Prostate gland (tissue), 2 donors: ENCODE data around the gene SPOCK1. TPM values are rescaled to one million over a fixed set of nuclear protein-coding genes. Genes with fewer than 3 reads are reported as not detected.

Experiments
- DNase-seq: peaks from one replicate; pipeline ENCODE4 v3.0.0-alpha.2; 2019; ENCODE audit warnings: low spot score
- H3K27ac ChIP-seq, 2 donors: fragments of 200-600 bp; sonication (generic); 2 replicates each; pipeline ENCODE4 v1.5.1; 2017 to 2019
- H3K27me3 ChIP-seq: fragments of 200-600 bp; sonication (generic); replicated peaks from 2 replicates; pipeline ENCODE4 v1.5.1; 2019; ENCODE audit not compliant: insufficient read depth
- H3K36me3 ChIP-seq, 2 donors: fragments of 200-600 bp; sonication (generic); 1 replicate in 1 of 2; 2 replicates in 1 of 2; pipeline versions ENCODE4 v1.5.1 to v1.8.1; 2017 to 2019
- H3K4me1 ChIP-seq: fragments of 200-600 bp; sonication (generic); replicated peaks from 2 replicates; pipeline ENCODE4 v1.5.1; 2019
- H3K4me3 ChIP-seq, 2 donors: fragments of 200-600 bp; sonication (generic); 2 replicates each; pipeline ENCODE4 v1.5.1; 2017 to 2019
- H3K9me3 ChIP-seq: fragments of 200-600 bp; sonication (generic); 2 replicates; pipeline ENCODE4 v1.5.1; 2017
- CTCF ChIP-seq, 4 experiments: fragments of 200-600 bp in 2 of 4; fragments of 450-650 bp in 2 of 4; sonication (generic) in 2 of 4; IDR thresholded peaks; 1 replicate in 3 of 4; 2 replicates in 1 of 4; pipeline ENCODE4 v1.5.1; 2016 to 2019; ENCODE audit warnings: antibody characterized with exemption in 4 of 4, mild to moderate bottlenecking in 2 of 4, moderate library complexity in 2 of 4
- POLR2A ChIP-seq: fragments of 450-650 bp; IDR thresholded peaks from one replicate; pipeline ENCODE4 v1.6.1; 2016; ENCODE audit warnings: antibody characterized with exemption, mild to moderate bottlenecking
- POLR2AphosphoS5 ChIP-seq: sonication (generic); formaldehyde crosslinking; IDR thresholded peaks from one replicate; pipeline ENCODE4 v1.6.1; 2017; ENCODE audit warnings: antibody characterized with exemption
- WGBS: methylation state at CpG from one replicate; pipeline ENCODE4 v1.1.5; 2018; 5-methylcytosine and 5-hydroxymethylcytosine counted together
- intact Hi-C: fragments of 100-400 bp; cut with DNase I; formaldehyde crosslinking; loops from one replicate; pipeline ENCODE4 v1.14.2; 2022
- total RNA-seq, 2 donors: library from RNA; depleted of rRNA; stranded (reverse); fragments of >200 nt; gene quantifications; one replicate each; pipeline ENCODE4 v1.1.0, GENCODE V29; 2016

Gene SPOCK1
- total RNA-seq, 2 donors from 2014 or later = 89.4 to 92.9 TPM

GRCh38 chr5:137207023-137207760, 291.9 kb downstream of the SPOCK1 start:
- no peaks in the 10 kb centered on the region for H3K36me3 ChIP-seq
- peaks cover 5% of the 10 kb centered on the region for H3K4me1 ChIP-seq
- 94% methylated on average over 4 of the region's 4 CpGs for WGBS
- no peaks in the 10 kb centered on the region for H3K9me3 ChIP-seq
- intact Hi-C loops = no loop called here
- H3K27me3 ChIP-seq = no peaks in the 10 kb centered on the region
- no peak for TF ChIP-seq POLR2AphosphoS5
- TF ChIP-seq CTCF (IDR thresholded peaks at IDR 0.05) = no peak
- no peak for TF ChIP-seq POLR2A
- no peak overlapping the region for H3K27ac ChIP-seq
- H3K4me3 ChIP-seq = no peak overlapping the region
- no peak for DNase-seq

- Histone ChIP-seq H3K27ac (no peak overlapping the region), H3K27me3 (no peaks in the 10 kb centered on the region), H3K4me3 (no peak overlapping the region), H3K4me1 (peaks cover 5% of the 10 kb centered on the region), H3K9me3 (no peaks in the 10 kb centered on the region), H3K36me3 (no peaks in the 10 kb centered on the region)
- DNase-seq = no peak
- TF ChIP-seq POLR2A = no peak
- no peak for TF ChIP-seq CTCF (IDR thresholded peaks at IDR 0.05)
- no peak for TF ChIP-seq POLR2AphosphoS5
- 67% methylated on average over 6 of the region's 6 CpGs for whole genome bisulfite sequencing
- intact Hi-C loops = no loop called here
These were observed 293.0 kb downstream of the SPOCK1 start for GRCh38 chr5:137206030-137206715.

DNA sequence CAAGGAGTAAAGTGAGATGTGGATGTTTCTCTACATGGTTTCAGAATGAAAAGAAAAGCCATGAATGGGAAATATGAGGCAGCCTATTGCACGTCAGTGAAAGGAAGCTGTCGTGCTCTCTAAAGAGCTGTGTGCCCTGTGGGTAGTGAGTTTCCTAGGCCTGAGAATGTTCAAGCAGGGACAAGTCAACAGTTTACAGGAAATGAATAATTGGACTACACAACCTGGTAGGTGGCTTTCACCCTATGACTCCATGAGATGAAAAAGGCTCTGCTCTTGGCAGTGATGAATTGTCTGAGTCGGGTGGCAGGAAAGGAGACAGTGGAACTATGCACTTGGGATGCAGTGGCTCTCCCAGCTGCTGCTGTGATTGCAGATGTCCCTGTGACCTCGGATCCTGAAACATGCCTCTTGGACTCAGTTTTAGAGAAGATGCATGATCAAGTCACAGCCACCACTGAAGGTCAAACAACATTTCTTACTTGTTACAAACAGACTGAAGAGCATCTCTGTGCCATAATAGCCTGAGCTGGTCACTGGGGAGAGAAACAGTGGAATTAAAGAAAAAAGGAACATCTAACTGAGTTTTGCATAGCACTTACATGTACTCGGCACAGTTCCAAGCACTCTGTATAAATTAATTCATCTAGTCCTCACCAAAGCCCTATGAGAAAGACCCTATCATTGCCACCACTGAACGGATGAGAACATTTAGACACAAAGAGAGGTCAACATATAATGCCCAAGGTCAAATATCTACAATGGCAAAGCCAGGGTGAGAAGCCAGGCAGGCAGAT, 293.7 kb downstream of the SPOCK1 start:
- Histone ChIP-seq H3K36me3 (no peaks in the 10 kb centered on the region), H3K27ac (no peak overlapping the region), H3K9me3 (no peaks in the 10 kb centered on the region), H3K4me3 (no peak overlapping the region), H3K4me1 (peaks cover 5% of the 10 kb centered on the region), H3K27me3 (no peaks in the 10 kb centered on the region)
- WGBS = 69% methylated on average over 6 of the region's 6 CpGs
- intact Hi-C loops = no loop called here
- DNase-seq = no peak
- TF ChIP-seq POLR2A = no peak

DNA sequence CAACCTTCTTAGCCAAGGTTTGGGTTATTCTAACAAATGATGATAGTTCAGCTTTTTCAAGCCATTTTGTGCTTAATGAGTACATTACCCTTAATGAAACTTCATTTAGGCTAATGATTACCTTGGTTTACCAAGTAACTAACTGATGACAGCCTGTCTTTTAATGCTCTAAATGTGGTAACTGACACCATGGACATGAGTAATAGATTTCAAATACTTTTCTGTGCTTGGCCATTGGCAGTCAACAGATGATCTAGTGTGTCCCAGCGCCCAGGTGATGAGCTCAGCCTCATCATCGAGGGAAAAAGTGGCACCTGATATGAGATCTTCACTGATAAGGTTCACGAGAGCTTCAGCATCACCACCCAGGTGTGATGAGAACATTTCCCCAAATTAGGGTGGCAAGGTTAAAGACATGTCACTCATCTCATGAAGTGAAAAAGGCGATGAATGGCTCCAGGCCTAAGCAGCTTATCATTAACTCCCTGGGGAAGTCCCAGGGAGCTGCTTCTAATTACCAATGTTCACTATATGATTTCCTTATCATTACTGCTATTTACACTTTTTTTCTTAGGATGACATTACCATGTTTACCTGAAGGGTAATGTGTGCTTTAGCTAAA, 296.0 kb downstream of the SPOCK1 start:
- DNase-seq = no peak
- Histone ChIP-seq H3K4me3 (no peak overlapping the region), H3K27ac (no peak overlapping the region), H3K9me3 (no peaks in the 10 kb centered on the region), H3K36me3 (no peaks in the 10 kb centered on the region), H3K27me3 (no peaks in the 10 kb centered on the region), H3K4me1 (no peaks in the 10 kb centered on the region)
- WGBS = 76% methylated on average over 4 of the region's 4 CpGs
- TF ChIP-seq POLR2A (no peak), POLR2AphosphoS5 (no peak), CTCF (IDR thresholded peaks at IDR 0.05) (no peak)
- intact Hi-C loops = no loop called here

GRCh38 chr5:137201876-137202275, 297.2 kb downstream of the SPOCK1 start:
- TF ChIP-seq POLR2A = no peak
- TF ChIP-seq CTCF (IDR thresholded peaks at IDR 0.05) = no peak
- no peak for TF ChIP-seq POLR2AphosphoS5
- H3K36me3 ChIP-seq = no peaks in the 10 kb centered on the region

More at GRCh38 chr5:137201876-137202275, 297.2 kb downstream of the SPOCK1 start:
- WGBS = 90% methylated on average over 3 of the region's 3 CpGs
- H3K4me3 ChIP-seq = no peak overlapping the region
- H3K9me3 ChIP-seq = no peaks in the 10 kb centered on the region
- H3K4me1 ChIP-seq = no peaks in the 10 kb centered on the region
- H3K27me3 ChIP-seq = no peaks in the 10 kb centered on the region
- DNase-seq = no peak
- intact Hi-C loops = no loop called here
- H3K27ac ChIP-seq = no peak overlapping the region
